ENCODE data around the gene TMEM121B. TPM values are rescaled to one million over a fixed set of nuclear protein-coding genes. Genes with fewer than 3 reads are reported as not detected.

TMEM121B gene
- polyA plus RNA-seq, 3 donors = 0.51 to 0.93 (median 0.90) TPM

DNA sequence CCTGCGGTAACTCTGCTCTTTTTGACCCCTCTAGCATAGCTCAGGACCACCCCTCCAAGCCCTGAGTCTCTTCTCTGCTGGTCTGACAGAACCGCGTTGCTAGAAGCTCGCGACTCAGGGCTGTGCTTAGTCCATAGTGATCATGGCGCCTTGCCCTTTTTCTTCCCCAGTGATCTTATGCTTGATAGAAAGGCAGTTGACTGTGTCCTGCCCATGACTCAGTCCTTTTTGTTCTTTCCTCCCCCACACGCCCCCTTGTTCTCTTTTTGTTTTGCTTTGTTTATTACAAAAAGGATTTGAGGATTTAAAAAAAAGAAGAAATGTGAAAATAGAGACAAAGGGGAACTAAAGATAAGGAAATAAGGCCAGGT lies 18.9 kb downstream of the TMEM121B start:
- DNase-seq (ENCODE audit: extremely low read depth in 1 of 11, low read depth in 9 of 11, low spot score in 4 of 11) = no peak

DNA sequence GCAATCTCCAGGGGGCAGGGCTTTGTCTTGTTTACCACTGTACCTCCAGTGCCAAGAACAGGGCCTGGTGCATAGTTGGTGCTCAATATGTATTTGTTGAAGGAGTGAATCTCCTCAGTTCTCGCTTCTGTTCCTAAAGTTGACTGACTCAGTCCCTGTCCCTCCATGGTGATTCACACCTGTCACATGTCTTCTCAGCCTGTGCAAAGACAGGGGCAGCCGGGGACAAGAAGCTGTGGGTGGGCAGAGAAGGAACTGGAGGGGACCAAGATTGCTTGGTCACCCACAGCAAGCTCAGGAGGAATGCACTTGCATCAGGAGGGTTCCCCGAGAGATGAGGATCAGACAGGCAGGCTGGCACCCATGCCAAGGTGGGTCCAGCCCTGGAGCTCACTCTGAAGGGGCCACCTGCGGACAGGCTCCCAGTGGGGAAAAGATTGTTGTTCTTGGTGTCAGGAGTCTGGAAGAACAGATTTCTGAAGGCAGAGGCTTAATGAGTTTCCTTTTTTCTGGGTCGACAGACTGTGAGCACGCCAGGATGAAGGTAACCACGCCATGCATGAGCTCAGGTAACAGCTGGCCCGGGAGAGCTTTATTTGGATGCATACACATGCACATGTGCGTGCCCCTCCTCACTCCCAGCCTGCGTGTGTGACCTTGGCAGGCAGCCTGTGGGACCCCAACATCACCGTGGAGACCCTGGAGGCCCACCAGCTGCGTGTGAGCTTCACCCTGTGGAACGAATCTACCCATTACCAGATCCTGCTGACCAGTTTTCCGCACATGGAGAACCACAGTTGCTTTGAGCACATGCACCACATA lies 19.5 kb downstream of the TMEM121B start:
- no peak for DNase-seq (ENCODE audit: extremely low read depth in 1 of 11, low read depth in 9 of 11, low spot score in 4 of 11)

DNA sequence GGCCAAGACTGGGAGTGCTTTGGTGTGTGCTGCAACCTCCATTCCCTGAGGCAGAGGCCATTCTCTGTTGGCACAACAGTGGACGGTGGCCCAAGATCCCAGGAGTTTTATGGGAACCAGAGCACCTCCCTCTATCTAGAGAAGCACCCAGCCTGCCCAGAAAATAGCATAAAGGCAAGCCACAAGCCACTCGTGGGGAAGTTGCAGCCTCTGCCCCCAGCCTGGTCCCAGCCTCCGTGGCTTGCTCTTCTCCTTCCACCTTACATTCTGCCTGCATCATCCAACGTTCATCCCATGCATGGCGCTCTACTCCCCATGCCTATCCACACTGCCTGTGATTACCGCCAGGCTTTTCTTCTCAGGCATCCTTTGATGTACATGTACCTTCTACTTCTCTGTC lies 20.5 kb downstream of the TMEM121B start:
- no peak for DNase-seq (ENCODE audit: extremely low read depth in 1 of 11, low read depth in 9 of 11, low spot score in 4 of 11)

DNA sequence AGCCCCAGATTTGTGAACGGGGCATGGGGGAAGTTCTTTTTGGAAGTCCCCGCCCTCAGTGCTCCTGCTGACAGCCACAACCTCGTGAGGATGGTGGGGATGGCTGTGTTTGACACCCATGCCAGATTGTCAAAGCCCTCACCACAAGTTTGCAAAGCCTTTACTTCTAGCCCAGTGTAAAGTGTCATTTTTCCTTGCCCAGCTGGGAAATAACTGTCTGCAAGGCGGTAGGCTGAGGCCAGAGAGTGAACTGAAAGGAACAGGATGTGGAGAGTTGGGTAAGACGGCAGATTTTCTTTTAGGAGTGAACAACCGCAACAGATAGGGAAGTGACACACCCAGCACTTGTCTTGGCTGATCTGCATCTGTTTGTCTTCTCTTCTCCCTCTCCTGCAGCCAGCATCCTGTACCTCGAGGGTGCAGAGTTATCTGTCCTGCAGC lies 22.8 kb downstream of the TMEM121B start:
- no peak for DNase-seq (ENCODE audit: extremely low read depth in 1 of 11, low read depth in 9 of 11, low spot score in 4 of 11)

DNA sequence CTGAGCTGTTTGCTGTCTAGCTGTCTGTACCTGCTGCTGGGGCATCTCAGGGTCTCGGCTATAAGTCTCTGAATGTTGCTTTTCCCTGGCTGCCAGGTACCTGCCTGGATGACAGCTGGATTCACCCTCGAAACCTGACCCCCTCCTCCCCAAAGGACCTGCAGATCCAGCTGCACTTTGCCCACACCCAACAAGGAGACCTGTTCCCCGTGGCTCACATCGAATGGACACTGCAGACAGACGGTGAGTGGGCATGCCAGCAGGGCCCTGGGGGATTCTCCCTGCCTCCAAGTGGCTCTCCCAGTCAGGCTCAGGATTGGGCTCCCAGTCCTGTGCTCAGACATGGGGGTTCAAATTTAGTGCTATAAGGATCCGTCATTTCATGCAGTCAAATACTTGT lies 23.5 kb downstream of the TMEM121B start:
- DNase-seq (ENCODE audit: extremely low read depth in 1 of 11, low read depth in 9 of 11, low spot score in 4 of 11) = no peak

DNA sequence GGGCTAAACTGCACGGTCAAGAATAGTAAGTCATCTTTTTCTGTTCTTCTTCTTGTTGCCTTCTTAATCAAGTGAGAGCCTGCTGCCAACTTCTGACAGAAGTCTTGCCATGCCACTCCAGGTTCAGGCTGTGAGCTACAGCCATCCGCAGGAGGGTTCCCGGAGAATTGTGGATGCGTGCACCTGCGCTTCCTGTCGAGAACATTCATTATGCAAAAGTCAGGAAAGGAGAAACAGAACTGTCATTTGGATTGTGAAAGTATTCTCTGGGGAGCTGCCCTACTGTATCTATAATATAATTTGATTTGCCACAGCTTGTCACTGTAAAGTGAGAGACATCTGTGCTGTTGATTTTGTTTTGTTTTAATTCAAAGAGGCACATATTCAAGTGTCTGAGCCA lies 24.1 kb downstream of the TMEM121B start:
- no peak for DNase-seq (ENCODE audit: extremely low read depth in 1 of 11, low read depth in 9 of 11, low spot score in 4 of 11)

DNA sequence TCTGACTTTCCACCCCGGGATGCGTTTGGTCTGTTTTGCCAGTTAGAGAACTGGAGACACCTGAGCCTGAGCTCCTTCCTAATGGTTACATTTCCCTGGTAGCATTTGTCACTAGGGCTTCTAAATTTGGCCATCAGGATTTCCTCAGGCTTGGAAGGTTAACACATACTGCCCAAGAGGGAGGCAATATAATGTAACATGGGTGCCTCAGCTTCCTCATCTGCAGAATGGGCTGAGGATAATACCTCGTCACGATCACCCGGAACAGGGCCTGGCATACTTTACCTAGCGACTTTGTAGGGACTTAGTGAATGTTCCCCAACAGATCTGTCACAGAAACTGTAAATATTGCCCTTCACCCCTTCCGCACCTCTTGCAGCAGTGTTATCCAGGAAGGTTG lies 25.1 kb downstream of the TMEM121B start:
- DNase-seq (ENCODE audit: extremely low read depth in 1 of 11, low read depth in 9 of 11, low spot score in 4 of 11) = no peak

DNA sequence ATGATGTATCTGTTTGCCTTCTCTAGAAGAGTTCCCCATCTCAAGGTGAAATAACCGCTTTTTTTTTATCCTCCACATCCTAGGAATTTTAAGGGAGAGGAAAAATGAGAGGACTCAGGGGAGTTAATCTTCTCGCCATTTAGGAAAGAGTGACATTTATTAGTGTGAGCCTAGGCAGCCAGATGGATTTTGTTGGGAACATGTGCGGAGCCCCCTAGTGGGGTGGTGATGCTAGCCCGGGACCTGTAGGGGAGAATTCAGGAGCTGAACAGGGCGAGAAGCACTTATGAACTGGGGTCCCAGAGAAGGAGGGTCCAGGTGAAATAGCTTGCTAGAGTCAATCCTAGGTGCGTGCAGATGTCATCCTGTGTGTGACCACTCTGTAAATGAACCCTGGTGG lies 25.6 kb downstream of the TMEM121B start:
- no peak for DNase-seq (ENCODE audit: extremely low read depth in 1 of 11, low read depth in 9 of 11, low spot score in 4 of 11)

DNA sequence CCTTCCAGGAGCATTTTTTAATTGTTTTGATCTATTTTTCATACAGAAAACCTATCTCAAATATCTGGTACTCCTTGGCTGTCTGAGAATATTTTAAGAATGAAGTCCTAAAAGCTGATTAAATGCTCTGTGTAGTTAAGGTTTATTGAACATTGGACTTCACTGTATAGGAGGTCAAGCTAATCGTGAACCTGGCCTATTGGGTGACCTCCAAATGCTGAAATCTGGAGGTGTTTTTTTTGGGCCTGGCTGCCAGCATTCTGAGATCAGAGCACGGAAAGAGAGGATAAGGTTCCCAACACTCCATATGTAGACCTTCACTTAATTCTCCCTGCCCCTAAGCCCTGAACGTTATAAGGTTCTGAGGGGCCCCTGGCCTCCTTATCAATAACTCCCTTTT lies 28.1 kb downstream of the TMEM121B start:
- DNase-seq (ENCODE audit: extremely low read depth in 1 of 11, low read depth in 9 of 11, low spot score in 4 of 11) = no peak

DNA sequence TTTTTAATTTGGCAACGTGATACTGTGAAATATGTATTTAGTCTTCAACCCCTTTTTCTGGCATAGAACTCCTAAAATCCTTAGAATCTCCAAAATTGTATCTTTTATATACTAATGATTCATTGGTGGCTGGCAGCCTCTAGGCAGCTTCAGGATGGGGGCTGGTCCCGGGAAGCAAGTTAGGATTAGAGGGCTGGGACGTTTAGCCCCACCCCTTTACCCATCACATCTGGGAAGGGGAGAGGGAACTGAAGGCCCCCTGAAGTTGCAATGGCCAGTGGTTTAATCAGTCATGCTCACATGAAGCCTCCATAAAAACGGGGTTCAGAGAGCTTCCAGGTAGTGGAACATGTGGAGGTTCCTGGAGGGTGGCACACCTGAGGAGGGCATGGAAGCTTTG lies 29.3 kb downstream of the TMEM121B start:
- no peak for DNase-seq (ENCODE audit: extremely low read depth in 1 of 11, low read depth in 9 of 11, low spot score in 4 of 11)

DNA sequence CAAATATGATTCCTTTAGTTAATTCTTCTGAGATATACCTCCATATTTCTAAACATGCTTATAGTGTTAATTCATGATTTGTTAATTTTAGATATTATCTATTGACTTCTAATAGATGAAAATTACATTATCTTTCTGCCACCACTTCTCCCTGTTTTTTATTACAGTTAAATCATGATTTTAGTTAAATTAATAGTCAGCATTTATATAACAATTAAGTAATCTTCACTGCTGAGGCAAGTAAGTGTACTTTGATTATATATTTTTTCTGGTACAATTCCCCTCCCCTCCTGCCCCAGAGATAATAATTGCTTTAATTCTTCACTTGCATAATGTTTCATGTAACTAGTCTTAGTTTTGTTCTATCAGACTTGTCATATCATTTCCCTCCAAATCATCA lies 30.6 kb downstream of the TMEM121B start:
- no peak for DNase-seq (ENCODE audit: extremely low read depth in 1 of 11, low read depth in 9 of 11, low spot score in 4 of 11)

DNA sequence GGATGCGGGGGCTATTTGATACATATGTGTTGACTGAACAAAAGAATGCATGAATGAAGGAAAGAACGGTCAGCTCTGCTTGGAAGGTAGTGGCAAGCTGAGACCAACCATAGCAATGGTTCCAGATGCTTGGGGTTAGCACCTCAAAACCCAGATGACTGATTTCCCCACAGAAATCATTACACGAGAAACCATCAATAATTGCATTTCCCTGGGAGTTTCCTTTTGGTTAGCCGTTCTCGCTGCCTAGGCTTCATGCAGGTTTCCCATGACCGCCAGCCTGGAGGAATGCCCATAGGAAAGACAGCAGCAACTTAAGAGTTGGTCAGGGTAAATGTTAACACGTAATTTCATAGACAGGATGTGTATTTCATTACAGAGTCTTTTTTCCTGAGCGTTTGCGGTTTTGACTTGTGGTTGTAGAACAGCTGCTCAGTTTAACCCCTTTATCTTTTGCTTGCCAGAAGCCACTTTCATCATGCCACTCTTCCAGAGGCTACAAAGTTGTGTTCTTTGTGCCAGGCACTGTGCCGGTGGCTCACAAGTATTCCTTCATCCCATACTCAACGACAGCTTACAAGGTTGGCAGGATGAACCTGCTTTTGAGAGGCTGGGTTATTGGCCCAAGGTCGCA lies 33.5 kb downstream of the TMEM121B start:
- DNase-seq (ENCODE audit: extremely low read depth in 1 of 11, low read depth in 9 of 11, low spot score in 4 of 11) = no peak

DNA sequence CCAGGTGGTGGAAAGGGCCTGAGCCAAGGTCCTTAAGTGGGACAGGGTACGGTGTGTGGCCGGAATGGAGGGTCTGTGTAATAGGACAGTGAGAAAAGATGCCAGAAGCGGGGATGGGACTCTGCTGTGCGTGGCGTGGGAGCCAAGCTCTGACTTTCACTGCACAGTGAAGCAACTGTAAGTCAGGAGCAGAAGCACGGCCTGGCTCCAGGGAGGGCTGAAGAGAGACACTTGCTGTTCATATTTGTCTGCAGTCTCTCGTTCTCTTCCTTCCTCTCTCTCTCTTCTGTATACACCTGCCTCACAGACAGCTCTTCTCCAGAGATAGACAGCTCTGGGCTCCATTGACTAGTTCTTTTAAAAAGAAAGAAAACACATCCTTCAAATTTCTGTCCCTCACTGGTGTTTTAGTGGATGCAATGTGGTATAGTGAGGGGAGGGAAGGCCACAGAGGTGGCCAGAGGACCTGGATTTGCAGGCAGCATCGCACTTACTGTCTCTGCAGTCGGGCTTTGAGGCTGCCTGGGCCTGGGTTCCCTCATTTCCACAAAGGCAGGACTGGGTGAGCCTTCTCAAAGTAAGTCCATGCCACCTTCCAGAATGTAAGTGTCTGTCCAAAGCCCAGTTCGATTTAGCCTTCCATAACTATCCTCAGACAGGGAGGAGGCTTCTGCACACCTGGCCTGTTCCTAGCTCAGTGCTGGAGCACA lies 34.2 kb downstream of the TMEM121B start:
- DNase-seq (ENCODE audit: extremely low read depth in 1 of 11, low read depth in 9 of 11, low spot score in 4 of 11) = no peak

DNA sequence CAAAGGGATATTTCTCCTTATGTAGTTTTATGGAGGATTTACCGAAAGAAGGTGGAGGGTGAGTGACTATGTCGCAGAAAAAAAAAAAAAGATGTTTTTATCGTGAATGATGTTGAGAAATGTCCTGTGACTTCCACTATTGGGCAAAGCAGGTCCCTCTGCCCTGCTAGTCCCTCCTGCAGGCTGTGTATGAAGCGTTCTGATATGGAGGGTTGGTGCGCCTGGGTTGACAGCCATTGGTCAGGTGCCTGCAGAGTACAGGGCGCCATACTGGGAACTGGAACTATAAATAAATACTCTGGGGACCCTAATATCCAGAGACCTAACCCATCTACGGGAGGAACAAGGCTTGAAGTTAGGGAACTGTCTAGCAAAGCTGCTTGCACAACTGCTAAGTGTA lies 34.9 kb downstream of the TMEM121B start:
- DNase-seq (ENCODE audit: extremely low read depth in 1 of 11, low read depth in 9 of 11, low spot score in 4 of 11) = no peak

DNA sequence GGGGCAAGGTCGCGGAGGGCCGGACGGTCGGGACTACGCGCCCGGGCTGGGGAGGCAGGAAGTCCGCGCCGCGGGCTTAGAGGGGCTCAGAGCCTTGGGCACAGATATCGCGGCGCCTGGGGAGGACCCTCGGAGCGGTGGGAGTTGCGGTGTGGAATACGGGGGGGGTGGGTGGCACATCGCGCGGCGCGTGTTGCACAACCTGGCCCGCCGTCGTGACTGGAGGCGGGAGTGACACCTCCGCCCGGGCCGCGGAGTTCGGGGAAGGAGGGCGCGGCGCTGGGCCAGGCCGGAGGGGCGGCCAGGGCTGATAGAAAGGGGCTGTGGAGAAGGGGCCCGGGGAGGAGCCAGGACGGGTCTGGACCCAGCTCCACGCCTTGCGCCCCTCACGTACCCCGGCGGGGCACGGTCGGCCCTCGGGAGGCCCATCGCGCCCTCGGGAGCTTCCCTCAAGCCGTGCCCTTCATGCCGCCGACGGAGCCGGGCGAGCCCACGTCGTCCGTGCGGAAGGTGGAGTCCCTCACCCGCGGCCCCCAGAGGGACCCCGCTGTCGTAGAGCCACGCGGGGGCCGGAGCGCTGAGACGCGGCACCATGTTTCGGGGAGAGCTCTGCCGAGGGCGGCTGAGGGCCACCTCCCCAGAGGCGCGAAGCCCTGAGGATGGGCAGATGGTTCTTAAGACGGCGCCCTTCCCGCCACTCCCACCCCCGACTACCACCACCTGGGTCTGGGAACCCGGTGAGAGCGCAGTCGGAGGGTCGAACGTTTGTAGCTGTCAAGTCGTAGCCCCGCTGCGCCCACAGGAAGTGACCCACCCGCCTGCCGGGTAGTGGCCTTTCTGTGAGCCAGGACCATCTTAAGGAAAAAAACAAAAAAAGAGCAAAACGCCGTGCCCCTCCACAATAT lies 35.6 kb downstream of the TMEM121B start:
- DNase-seq (ENCODE audit: extremely low read depth in 1 of 11, low read depth in 9 of 11, low spot score in 4 of 11) = no peak

DNA sequence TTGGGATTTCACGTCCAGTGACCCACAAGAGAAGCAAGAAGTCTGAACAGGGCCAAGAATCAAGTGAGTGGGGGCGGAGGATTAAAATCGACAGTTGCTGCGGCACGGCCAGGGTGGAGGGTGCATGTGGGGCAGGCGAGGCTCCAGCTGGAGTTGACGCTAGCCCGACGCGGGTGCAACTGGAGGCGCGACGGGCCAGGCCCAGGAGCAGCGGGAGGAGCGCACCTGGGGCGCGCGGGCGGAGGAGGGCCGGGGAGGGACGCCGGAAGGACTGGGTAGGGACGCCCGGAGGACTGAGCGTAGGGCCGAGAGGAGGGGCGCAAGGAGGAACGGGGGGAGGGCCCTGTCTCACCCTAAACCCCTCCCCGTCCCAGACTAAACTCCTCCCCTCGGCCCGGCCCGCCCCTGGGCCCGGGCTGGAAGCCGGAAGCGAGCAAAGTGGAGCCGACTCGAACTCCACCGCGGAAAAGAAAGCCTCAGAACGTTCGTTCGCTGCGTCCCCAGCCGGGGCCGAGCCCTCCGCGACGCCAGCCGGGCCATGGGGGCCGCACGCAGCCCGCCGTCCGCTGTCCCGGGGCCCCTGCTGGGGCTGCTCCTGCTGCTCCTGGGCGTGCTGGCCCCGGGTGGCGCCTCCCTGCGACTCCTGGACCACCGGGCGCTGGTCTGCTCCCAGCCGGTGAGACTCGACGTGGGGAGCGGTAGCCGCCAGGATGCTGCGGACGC lies 36.4 kb downstream of the TMEM121B start, which contains the start of gene IL17RA:
IL17RA (plus strand) TSS at position 447 of the 723 bp plus-strand sequence; CDS start at position 539, 92 bp downstream.
- DNase-seq (ENCODE audit: extremely low read depth in 1 of 11, low read depth in 9 of 11, low spot score in 4 of 11) = peak; percentile 63 to 84 (median 76)

DNA sequence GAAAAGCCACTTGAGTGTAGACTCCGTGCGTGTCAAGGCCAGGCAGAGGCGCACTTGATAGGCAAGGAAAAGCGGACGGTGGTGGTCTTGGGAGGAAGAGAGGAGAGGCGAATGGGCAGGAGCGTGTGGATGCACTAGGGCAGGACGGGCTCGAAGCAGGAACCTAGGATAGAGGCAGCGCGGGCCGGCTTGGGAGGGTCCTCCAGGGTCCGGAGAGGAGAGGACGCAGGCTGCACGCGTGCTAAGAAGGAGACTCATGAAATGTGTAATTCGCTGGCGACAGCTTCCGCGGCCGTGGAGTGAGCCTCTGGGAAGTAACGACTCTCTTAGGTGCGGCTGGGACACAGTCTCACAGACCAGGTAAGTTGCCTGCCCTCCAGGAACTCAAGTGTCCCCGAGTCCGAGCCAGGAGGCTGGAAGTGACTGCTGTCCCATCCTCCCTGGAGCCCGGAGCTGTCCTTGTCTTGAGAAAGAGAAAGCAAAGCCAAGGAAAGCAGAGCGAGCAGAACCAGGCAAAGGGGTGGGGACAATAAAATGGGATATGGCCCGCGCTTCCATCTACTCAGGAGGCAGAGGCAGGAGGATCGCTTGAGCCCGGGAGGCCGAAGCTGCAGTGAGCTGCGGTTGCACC lies 37.2 kb downstream of the TMEM121B start:
- DNase-seq (ENCODE audit: extremely low read depth in 1 of 11, low read depth in 9 of 11, low spot score in 4 of 11) = no peak

DNA sequence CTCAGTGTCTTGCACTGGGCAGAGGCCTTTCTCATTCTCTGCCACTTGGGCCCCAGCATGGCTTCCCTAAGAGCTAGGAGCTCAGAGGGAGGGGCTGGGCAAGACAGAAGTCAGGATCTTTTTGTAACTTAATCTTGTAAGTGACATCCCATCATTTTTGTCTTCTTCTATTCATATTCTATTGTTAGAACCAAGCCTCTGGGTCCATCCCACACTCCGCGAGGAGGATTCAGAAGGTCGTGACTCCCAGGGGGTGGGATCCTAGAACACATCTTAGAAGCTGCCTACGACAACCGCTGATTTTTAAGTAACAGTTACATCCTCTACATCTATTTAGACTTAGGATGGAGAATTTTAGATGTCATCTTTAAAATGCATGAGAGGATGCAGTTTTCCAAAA lies 37.9 kb downstream of the TMEM121B start:
- DNase-seq (ENCODE audit: extremely low read depth in 1 of 11, low read depth in 9 of 11, low spot score in 4 of 11) = no peak

Measured in renal cortex interstitium (tissue), 11 donors.